BLaER1 treated with 17β-estradiol and CSF1 and Interleukin-3, amounts not matched to agents 10 nM and 100 nM (cell line): ENCODE data around the gene ZMYND8.
A peak's percentile ranks its signal among the peaks of the same experiment; 100 is the strongest.
"Not testable (repeated sequence)": the region's sequence is repeated elsewhere in the genome, so short reads cannot be mapped to it uniquely, and the experiment has no call there.

Experiments
- H3K27ac ChIP-seq, 11 experiments: shearing (Covaris generic); formaldehyde crosslinking; 2 replicates each; pipeline ENCODE4 v1.8.1; 2022
- H3K27me3 ChIP-seq, 11 experiments: shearing (Covaris generic); formaldehyde crosslinking; 2 replicates each; pipeline ENCODE4 v1.8.1; 2022
- H3K36me3 ChIP-seq, 11 experiments: shearing (Covaris generic); formaldehyde crosslinking; 2 replicates each; pipeline ENCODE4 v1.8.1; 2022
- H3K4me1 ChIP-seq, 10 experiments: shearing (Covaris generic); formaldehyde crosslinking; 2 replicates each; pipeline ENCODE4 v1.8.1; 2022
- H3K4me2 ChIP-seq, 11 experiments: shearing (Covaris generic); formaldehyde crosslinking; 2 replicates each; pipeline ENCODE4 v1.8.1; 2022
- H3K4me3 ChIP-seq, 10 experiments: shearing (Covaris generic); formaldehyde crosslinking; 2 replicates each; pipeline ENCODE4 v1.8.1; 2022
- H3K9ac ChIP-seq, 11 experiments: shearing (Covaris generic); formaldehyde crosslinking; 2 replicates each; pipeline ENCODE4 v1.8.1; 2022
- H3K9me3 ChIP-seq, 11 experiments: shearing (Covaris generic); formaldehyde crosslinking; replicated peaks in 1 of 11; 2 replicates each; pipeline ENCODE4 v1.8.1; 2022
- H4K20me1 ChIP-seq, 11 experiments: shearing (Covaris generic); formaldehyde crosslinking; 2 replicates each; pipeline ENCODE4 v1.8.1; 2022
- Cebpa-rat ChIP-seq, 11 experiments: shearing (Covaris generic); IDR thresholded peaks; 2 replicates each; pipeline ENCODE4 v1.8.1; 2022

Gene ZMYND8

GRCh38 chr20:47377122-47377722 is 20.7 kb upstream of the ZMYND8 start:
- Histone ChIP-seq H3K4me2 (peak overlapping the region in 5 of 11 experiments; percentile 5 to 35 (median 14); a peak in 7 of 22 replicates), H3K9me3 (no peaks in the 10 kb centered on the region), H3K27ac (no peak overlapping the region), H3K36me3 (no peaks in the 10 kb centered on the region), H3K4me1 (peaks cover 7 to 31% (median 19%) of the 10 kb centered on the region in 10 experiments; a peak in 15 of 20 replicates), H4K20me1 (no peaks in the 10 kb centered on the region), H3K27me3 (no peaks in the 10 kb centered on the region), H3K9ac (peak overlapping the region in 1 of 11 experiments; percentile 19; a peak in 1 of 22 replicates), H3K4me3 (no peak overlapping the region)
- no peak for TF ChIP-seq Cebpa-rat (IDR thresholded peaks at IDR 0.05)

GRCh38 chr20:47376096-47376643 is 19.7 kb upstream of the ZMYND8 start:
- H3K36me3 ChIP-seq, H3K9ac ChIP-seq, H3K27me3 ChIP-seq, H3K4me3 ChIP-seq, H4K20me1 ChIP-seq, H3K4me2 ChIP-seq, H3K27ac ChIP-seq, H3K9me3 ChIP-seq: not testable (repeated sequence)
- H3K4me1 ChIP-seq, result peaks cover 7 to 33% (median 19%) of the 10 kb centered on the region in 10 experiments; a peak in 15 of 20 replicates

GRCh38 chr20:47374121-47374520 is 17.6 kb upstream of the ZMYND8 start:
- not testable (repeated sequence) for H3K36me3 ChIP-seq, H4K20me1 ChIP-seq, H3K27ac ChIP-seq, H3K9ac ChIP-seq, H3K27me3 ChIP-seq, H3K4me3 ChIP-seq, H3K9me3 ChIP-seq, H3K4me2 ChIP-seq
- H3K4me1 ChIP-seq, result peaks cover 6 to 24% (median 16%) of the 10 kb centered on the region in 10 experiments; a peak in 15 of 20 replicates

GRCh38 chr20:47373206-47373733 is 16.8 kb upstream of the ZMYND8 start:
- H3K9ac ChIP-seq, result no peak overlapping the region
- no peaks in the 10 kb centered on the region for H4K20me1 ChIP-seq
- no peaks in the 10 kb centered on the region for H3K9me3 ChIP-seq
- no peaks in the 10 kb centered on the region for H3K27me3 ChIP-seq
- TF ChIP-seq Cebpa-rat (IDR thresholded peaks at IDR 0.05), result no peak
- no peak overlapping the region for H3K4me3 ChIP-seq
- no peak overlapping the region for H3K4me2 ChIP-seq
- H3K4me1 ChIP-seq, result peaks cover 0 to 15% (median 9%) of the 10 kb centered on the region in 10 experiments; a peak in 10 of 20 replicates
- H3K36me3 ChIP-seq, result no peaks in the 10 kb centered on the region
- H3K27ac ChIP-seq, result no peak overlapping the region

- Histone ChIP-seq H3K27ac (no peak overlapping the region), H4K20me1 (no peaks in the 10 kb centered on the region), H3K9me3 (no peaks in the 10 kb centered on the region), H3K27me3 (no peaks in the 10 kb centered on the region), H3K9ac (no peak overlapping the region), H3K4me3 (no peak overlapping the region), H3K36me3 (no peaks in the 10 kb centered on the region), H3K4me1 (0 out of 20 replicates have a peak, but pooled peaks cover 0 to 2% (median 0%) of the 10 kb centered on the region in 10 experiments), H3K4me2 (no peak overlapping the region)
- TF ChIP-seq Cebpa-rat (IDR thresholded peaks at IDR 0.05), result no peak
Observed at GRCh38 chr20:47370850-47371782, 14.6 kb upstream of the ZMYND8 start.

GRCh38 chr20:47370214-47370613 is 13.7 kb upstream of the ZMYND8 start:
- H3K9me3 ChIP-seq, result no peaks in the 10 kb centered on the region
- H3K27ac ChIP-seq, result no peak overlapping the region
- no peak overlapping the region for H3K9ac ChIP-seq
- no peaks in the 10 kb centered on the region for H3K27me3 ChIP-seq
- TF ChIP-seq Cebpa-rat (IDR thresholded peaks at IDR 0.05), result no peak
- H3K4me3 ChIP-seq, result no peak overlapping the region
- H4K20me1 ChIP-seq, result no peaks in the 10 kb centered on the region
- no peaks in the 10 kb centered on the region for H3K36me3 ChIP-seq
- no peak overlapping the region for H3K4me2 ChIP-seq
- peaks cover 2 to 7% (median 3%) of the 10 kb centered on the region in 10 experiments; a peak in 18 of 20 replicates for H3K4me1 ChIP-seq

GRCh38 chr20:47368301-47368700 is 11.8 kb upstream of the ZMYND8 start:
- Histone ChIP-seq H3K4me1 (peaks cover 6 to 11% (median 8%) of the 10 kb centered on the region in 10 experiments; a peak in 18 of 20 replicates), H3K4me3 (no peak overlapping the region), H3K4me2 (no peak overlapping the region), H3K9ac (no peak overlapping the region), H3K27ac (no peak overlapping the region), H3K9me3 (no peaks in the 10 kb centered on the region), H4K20me1 (no peaks in the 10 kb centered on the region), H3K36me3 (no peaks in the 10 kb centered on the region), H3K27me3 (no peaks in the 10 kb centered on the region)
- no peak for TF ChIP-seq Cebpa-rat (IDR thresholded peaks at IDR 0.05)

- not testable (repeated sequence) for H3K4me3 ChIP-seq, H3K27me3 ChIP-seq, H3K4me2 ChIP-seq
Observed at GRCh38 chr20:47366301-47366700, 9.8 kb upstream of the ZMYND8 start.

More at GRCh38 chr20:47366301-47366700, 9.8 kb upstream of the ZMYND8 start:
- H3K4me1 ChIP-seq, result peaks cover 19 to 29% (median 25%) of the 10 kb centered on the region in 10 experiments
- not testable (repeated sequence) for H3K9ac ChIP-seq, H3K9me3 ChIP-seq, H3K27ac ChIP-seq, H3K36me3 ChIP-seq, H4K20me1 ChIP-seq
